BJ (cell line): ENCODE data around the gene SRPRA. TPM values are rescaled to one million over a fixed set of nuclear protein-coding genes. Genes with fewer than 3 reads are reported as not detected.

Experiments used
- CTCF ChIA-PET: fragments of 350-600 bp; formaldehyde crosslinking; extraction: SDS; loops from one replicate; lab custom pipeline; 2021; ENCODE audit warnings: antibody characterized with exemption, inconsistent platforms; lab: Yijun Ruan, JAX
- POLR2A ChIA-PET: fragments of 300-600 bp; sonication (Branson Sonifier 250); formaldehyde crosslinking; extraction: SDS; loops from one replicate; lab custom pipeline; 2021; ENCODE audit warnings: antibody characterized with exemption; lab: Charles Lee
- DNase-seq: peaks from one replicate; pipeline ENCODE4 v3.0.0-alpha.2; 2011; ENCODE audit warnings: low read depth
- H3K27me3 ChIP-seq: 2 replicates; pipeline ENCODE4 v1.6.0; 2011; ENCODE audit warnings: low read length; ENCODE audit not compliant: control insufficient read depth, insufficient read depth
- H3K36me3 ChIP-seq: 2 replicates; pipeline ENCODE4 v1.5.1; 2011; ENCODE audit warnings: low read length; ENCODE audit not compliant: control insufficient read depth, insufficient read depth
- H3K4me3 ChIP-seq: 2 replicates; pipeline ENCODE4 v1.5.1; 2011; ENCODE audit warnings: low read depth, mild to moderate bottlenecking, control low read depth, low read length
- CTCF ChIP-seq: IDR thresholded peaks from 2 replicates; pipeline ENCODE4 v1.5.1; 2011; ENCODE audit warnings: low read depth, mild to moderate bottlenecking, control low read depth, inconsistent platforms, low read length, moderate library complexity; ENCODE audit not compliant: insufficient read depth
- polyA plus RNA-seq: library from polyadenylated mRNA; depleted of rRNA; stranded (reverse); fragments of >200 nt; gene quantifications from 2 replicates; pipeline ENCODE4 v1.2.3, GENCODE V29; 2011; rRNA removed
- small RNA-seq: library from RNA; depleted of rRNA; stranded (forward); fragments of <200 nt; gene quantifications from one replicate; pipeline ENCODE3, GENCODE V24; 2012; ENCODE audit warnings: low replicate concordance, low read depth; ENCODE audit not compliant: insufficient read length

SRPRA gene
- polyA plus RNA-seq, 1 experiment, result 181 TPM

DNA sequence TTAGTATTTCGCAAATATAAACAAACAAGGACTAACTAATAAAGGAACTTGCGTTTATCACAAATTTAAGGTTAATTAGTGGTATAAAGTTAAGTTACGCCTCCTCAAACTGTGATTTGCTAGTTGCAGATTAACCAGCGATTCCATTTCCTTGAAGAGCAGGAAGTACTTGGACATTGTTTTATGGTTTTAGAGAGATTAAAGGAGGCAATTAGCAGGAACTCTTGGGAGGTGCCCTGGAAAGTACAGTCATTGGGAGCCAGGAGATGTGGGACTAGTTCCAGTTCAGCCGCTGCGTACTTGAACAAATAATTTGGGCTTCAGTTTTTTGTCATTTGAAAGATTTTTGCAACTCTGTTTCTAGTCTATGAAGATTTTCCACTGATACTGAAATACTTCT is 53.9 kb downstream of the SRPRA start:
- POLR2A ChIA-PET, result no interaction called here

GRCh38 chr11:126214441-126214840 is 54.3 kb downstream of the SRPRA start:
- ChIA-PET CTCF (no interaction called here), POLR2A (no interaction called here)
- H3K4me3 ChIP-seq, result no peak overlapping the region
- no peak for TF ChIP-seq CTCF
- DNase-seq, result no peak
- no peaks in the 10 kb centered on the region for H3K27me3 ChIP-seq
- H3K36me3 ChIP-seq, result peaks cover under 1% of the 10 kb centered on the region

More for the DNA sequence above, 53.9 kb downstream of the SRPRA start:
- H3K4me3 ChIP-seq, result no peak overlapping the region
- TF ChIP-seq CTCF, result no peak
- CTCF ChIA-PET, result no interaction called here
- no peak for DNase-seq
- no peaks in the 10 kb centered on the region for H3K27me3 ChIP-seq
- no peaks in the 10 kb centered on the region for H3K36me3 ChIP-seq

Small RNA genes lying within 50 kb of the gene (small RNA-seq; reads per million reads assigned to genes)
- not detected for gene RN7SL351P
- not detected for gene RNU4-86P

Other genes starting within 250 kb of the SRPRA start
- 1.5 TPM in 2 replicates for gene CDON, start 206.0 kb downstream of the SRPRA start, polyA plus RNA-seq
- 18.9 and 31.8 TPM in 2 replicates for gene RPUSD4, start 57.2 kb downstream of the SRPRA start, polyA plus RNA-seq
- gene FAM118B, start 57.1 kb downstream of the SRPRA start, polyA plus RNA-seq, result 14.2 and 24.5 TPM in 2 replicates
- gene FOXRED1, start 259 bp upstream of the SRPRA start, polyA plus RNA-seq, result 11.4 and 18.3 TPM in 2 replicates
- gene TIRAP, start 14.2 kb upstream of the SRPRA start, polyA plus RNA-seq, result 5.8 and 7.2 TPM in 2 replicates
- 14.9 and 23.5 TPM in 2 replicates for gene DCPS, start 35.2 kb upstream of the SRPRA start, polyA plus RNA-seq
- gene ST3GAL4, start 86.8 kb upstream of the SRPRA start, polyA plus RNA-seq, result 19.4 and 31.8 TPM in 2 replicates